Measurements from ENCODE around the gene ROBO2.

GRCh38 chr3:77345009-77345408, 305.1 kb downstream of the ROBO2 start:
- no peak for TF ChIP-seq CTCF (IDR thresholded peaks at IDR 0.05; ENCODE audit: low read length)
- no peak for TF ChIP-seq EZH2 (IDR thresholded peaks at IDR 0.05; ENCODE audit: borderline replicate concordance, low read length)
